Natural killer cell (primary cell): Measurements from ENCODE around the gene LETM1. TPM values are rescaled to one million over a fixed set of nuclear protein-coding genes. Genes with fewer than 3 reads are reported as not detected.

Experiments used
- ATAC-seq, 3 donors: fragments of 150-1000 bp in 2 of 3; fragments of 200-7000 bp in 1 of 3; cut with Tn5 transposase; 1 replicate in 1 of 3; 2 replicates in 2 of 3; pipeline ENCODE4 v1.10.0; 2021; ENCODE audit warnings: mild to moderate bottlenecking in 2 of 3, moderate library complexity in 2 of 3
- DNase-seq, 2 donors: peaks; one replicate each; pipeline versions ENCODE4 v3.0.0 to v3.0.0-alpha.2; 2013 to 2021; ENCODE audit warnings: mixed read lengths in 1 of 2
- H3K27ac ChIP-seq: one replicate; pipeline ENCODE4 v1.5.1; 2013; ENCODE audit warnings: mild to moderate bottlenecking, low read length
- H3K27me3 ChIP-seq: one replicate; pipeline ENCODE4 v1.6.1; 2013; ENCODE audit warnings: low read length; ENCODE audit not compliant: control insufficient read depth, insufficient read depth
- H3K36me3 ChIP-seq: one replicate; pipeline ENCODE4 v1.6.1; 2013; ENCODE audit warnings: low read length; ENCODE audit not compliant: control insufficient read depth, insufficient read depth
- H3K4me1 ChIP-seq: one replicate; pipeline ENCODE4 v1.6.1; 2013; ENCODE audit warnings: low read length; ENCODE audit not compliant: control insufficient read depth, insufficient read depth
- H3K4me3 ChIP-seq: one replicate; pipeline ENCODE4 v1.5.1; 2013; ENCODE audit warnings: low read length
- H3K9me3 ChIP-seq: one replicate; pipeline ENCODE4 v1.6.1; 2013; ENCODE audit warnings: low read length; ENCODE audit not compliant: control insufficient read depth, insufficient read depth
- H3K27ac Mint-ChIP-seq, 2 donors: one replicate each; pipeline ENCODE4 v1.8.0; 2022; ENCODE audit warnings: mild to moderate bottlenecking in 2 of 2, mixed read lengths in 2 of 2, moderate library complexity in 1 of 2
- H3K27me3 Mint-ChIP-seq, 2 donors: one replicate each; pipeline ENCODE4 v1.8.0; 2022; ENCODE audit warnings: low read depth in 2 of 2, mixed read lengths in 2 of 2
- H3K36me3 Mint-ChIP-seq: one replicate; pipeline ENCODE4 v1.8.0; 2022; ENCODE audit warnings: mixed read lengths
- H3K4me1 Mint-ChIP-seq, 2 donors: one replicate each; pipeline ENCODE4 v1.8.0; 2022; ENCODE audit warnings: mixed read lengths in 2 of 2
- H3K4me3 Mint-ChIP-seq: one replicate; pipeline ENCODE4 v1.8.0; 2022; ENCODE audit warnings: mild to moderate bottlenecking, moderate library complexity, mixed read lengths
- H3K9me3 Mint-ChIP-seq, 2 donors: one replicate each; pipeline ENCODE4 v1.8.0; 2022; ENCODE audit warnings: mixed read lengths in 2 of 2
- CTCF ChIP-seq: fragments of 200-600 bp; IDR thresholded peaks from one replicate; pipeline ENCODE4 v1.8.0; 2022; ENCODE audit warnings: antibody characterized with exemption
- WGBS: methylation state at CpG from one replicate; pipeline ENCODE4 v1.1.7; 2013; ENCODE audit warnings: missing lambda C conversion rate; ENCODE audit not compliant: insufficient coverage; 5-methylcytosine and 5-hydroxymethylcytosine counted together
- intact Hi-C: fragments of 100-400 bp; cut with micrococcal nuclease; formaldehyde crosslinking; loops from one replicate; pipeline ENCODE4 v1.14.2; 2022
- total RNA-seq, 4 donors: library from RNA; stranded (reverse); fragments of 120-200 nt in 1 of 4; gene quantifications; one replicate each; pipeline versions ENCODE4 v1.2.3 to v1.2.4, GENCODE V29; 2013 to 2022

Gene LETM1
- total RNA-seq, 3 donors from 2014 or later (not counting 1 experiment from before 2014, with no cell fraction given) = 40.4 to 56.5 (median 55.7) TPM

- Mint-ChIP-seq H3K27me3 (no peaks in the 10 kb centered on the region), H3K4me1 (peaks cover 9 to 10% of the 10 kb centered on the region in 2 donors), H3K36me3 (no peaks in the 10 kb centered on the region), H3K9me3 (no peaks in the 10 kb centered on the region), H3K4me3 (no peak overlapping the region), H3K27ac (no peak overlapping the region)
- no peaks in the 10 kb centered on the region for H3K9me3 ChIP-seq
- WGBS = 99% methylated on average over 6 of the region's 6 CpGs
- H3K27me3 ChIP-seq = no peaks in the 10 kb centered on the region
- ATAC-seq = no peak
- intact Hi-C loops = no loop called here
- no peak overlapping the region for H3K4me3 ChIP-seq
- TF ChIP-seq CTCF = no peak
- no peak for DNase-seq
- H3K27ac ChIP-seq = no peak overlapping the region
- H3K4me1 ChIP-seq = peaks cover 3% of the 10 kb centered on the region
- H3K36me3 ChIP-seq = peaks cover 9% of the 10 kb centered on the region
Observed at GRCh38 chr4:1896658-1896991, 40.7 kb upstream of the LETM1 start.

- H3K9me3 Mint-ChIP-seq = no peaks in the 10 kb centered on the region
- peaks cover 9 to 10% of the 10 kb centered on the region in 2 donors for H3K4me1 Mint-ChIP-seq
- Histone ChIP-seq H3K27me3 (no peaks in the 10 kb centered on the region), H3K27ac (no peak overlapping the region), H3K36me3 (peaks cover 5% of the 10 kb centered on the region), H3K9me3 (no peaks in the 10 kb centered on the region), H3K4me3 (no peak overlapping the region), H3K4me1 (peaks cover 3% of the 10 kb centered on the region)
- no peaks in the 10 kb centered on the region for H3K36me3 Mint-ChIP-seq
- WGBS = 85% methylated on average over 8 of the region's 8 CpGs
- DNase-seq = no peak
- TF ChIP-seq CTCF = no peak
- H3K27me3 Mint-ChIP-seq = no peaks in the 10 kb centered on the region
- intact Hi-C loops = no loop called here
- no peak overlapping the region for H3K27ac Mint-ChIP-seq
- H3K4me3 Mint-ChIP-seq = no peak overlapping the region
- no peak for ATAC-seq
Observed at GRCh38 chr4:1895971-1896657, 40.2 kb upstream of the LETM1 start.

GRCh38 chr4:1890979-1891570 is 35.1 kb upstream of the LETM1 start:
- intact Hi-C loops = no loop called here
- H3K36me3 ChIP-seq = no peaks in the 10 kb centered on the region
- no peak overlapping the region for H3K4me3 Mint-ChIP-seq
- TF ChIP-seq CTCF = no peak
- H3K27me3 ChIP-seq = no peaks in the 10 kb centered on the region
- H3K27ac Mint-ChIP-seq = no peak overlapping the region
- H3K27me3 Mint-ChIP-seq = no peaks in the 10 kb centered on the region
- no peaks in the 10 kb centered on the region for H3K9me3 ChIP-seq
- DNase-seq (no peak), ATAC-seq (no peak)
- peaks cover 0 to 4% of the 10 kb centered on the region in 2 donors for H3K4me1 Mint-ChIP-seq
- no peaks in the 10 kb centered on the region for H3K4me1 ChIP-seq
- H3K36me3 Mint-ChIP-seq = no peaks in the 10 kb centered on the region
- WGBS = 97% methylated on average over 11 of the region's 11 CpGs
- H3K4me3 ChIP-seq = no peak overlapping the region
- H3K9me3 Mint-ChIP-seq = no peaks in the 10 kb centered on the region
- H3K27ac ChIP-seq = no peak overlapping the region

- H3K4me3 ChIP-seq = no peak overlapping the region
- no peaks in the 10 kb centered on the region for H3K4me1 ChIP-seq
- no peaks in the 10 kb centered on the region for H3K36me3 Mint-ChIP-seq
- H3K36me3 ChIP-seq = no peaks in the 10 kb centered on the region
- H3K9me3 ChIP-seq = no peaks in the 10 kb centered on the region
- peak overlapping the region in 1 of 2 donors; percentile 52 for H3K27ac Mint-ChIP-seq
- H3K27ac ChIP-seq = no peak overlapping the region
- no peak overlapping the region for H3K4me3 Mint-ChIP-seq
- H3K27me3 ChIP-seq = no peaks in the 10 kb centered on the region
- intact Hi-C loops = no loop called here
- ATAC-seq = no peak
- H3K9me3 Mint-ChIP-seq = no peaks in the 10 kb centered on the region
- no peak for TF ChIP-seq CTCF
- H3K27me3 Mint-ChIP-seq = no peaks in the 10 kb centered on the region
- DNase-seq = no peak
- peaks cover 1 to 2% of the 10 kb centered on the region in 2 donors for H3K4me1 Mint-ChIP-seq
- WGBS = 14% methylated on average over 2 of the region's 2 CpGs
Observed at GRCh38 chr4:1887052-1887451, 31.1 kb upstream of the LETM1 start.
